NCI-H2196 (cell line): Measurements from ENCODE around the gene SEC14L5.
"Not testable (repeated sequence)": the region's sequence is repeated elsewhere in the genome, so short reads cannot be mapped to it uniquely, and the experiment has no call there.

ENCODE experiments used
- DNase-seq: peaks from one replicate; lab custom pipeline; 2025; ENCODE audit not compliant: unreplicated experiment; lab: John Stamatoyannopoulos, UW

The SEC14L5 gene

GRCh38 chr16:4929619-4930018 lies 28.5 kb upstream of the SEC14L5 start:
- not testable (repeated sequence) for DNase-seq

GRCh38 chr16:4931381-4931780 lies 26.7 kb upstream of the SEC14L5 start:
- DNase-seq: no peak

GRCh38 chr16:4933433-4933832 lies 24.7 kb upstream of the SEC14L5 start:
- no peak for DNase-seq

GRCh38 chr16:4933871-4934395 lies 24.2 kb upstream of the SEC14L5 start:
- DNase-seq: no peak

- no peak for DNase-seq
Measured at GRCh38 chr16:4934591-4934990, 23.5 kb upstream of the SEC14L5 start.

GRCh38 chr16:4935241-4935855 lies 22.8 kb upstream of the SEC14L5 start:
- no peak for DNase-seq

GRCh38 chr16:4936181-4936990 lies 21.7 kb upstream of the SEC14L5 start:
- DNase-seq: peak; percentile 67

GRCh38 chr16:4936991-4937781 lies 20.9 kb upstream of the SEC14L5 start, which contains the start of gene PPL:
PPL (minus strand) TSS chr16:4937148; CDS start chr16:4937045, 103 bp downstream.
- peak; percentile 97 for DNase-seq

- DNase-seq: peak; percentile 53
Measured at GRCh38 chr16:4937782-4938682, 20.1 kb upstream of the SEC14L5 start.

- no peak for DNase-seq
Measured at GRCh38 chr16:4938683-4939030, 19.5 kb upstream of the SEC14L5 start.

- no peak for DNase-seq
Measured at GRCh38 chr16:4940719-4941118, 17.4 kb upstream of the SEC14L5 start.

GRCh38 chr16:4942481-4942880 lies 15.6 kb upstream of the SEC14L5 start:
- DNase-seq: no peak

- DNase-seq: peak; percentile 91
Measured at GRCh38 chr16:4944333-4945281, 13.5 kb upstream of the SEC14L5 start.

- no peak for DNase-seq
Measured at GRCh38 chr16:4945560-4946502, 12.3 kb upstream of the SEC14L5 start.

GRCh38 chr16:4946917-4947316 lies 11.2 kb upstream of the SEC14L5 start:
- no peak for DNase-seq

- peak; percentile 45 for DNase-seq
Measured at GRCh38 chr16:4947722-4948503, 10.2 kb upstream of the SEC14L5 start.
